Stimulated activated CD8-positive, alpha-beta memory T cell treated with anti-CD3 and anti-CD28 coated beads, Interleukin-15, amount 100 ng/mL, for 1 hour (primary cell): ENCODE data around the gene CRACDL.
"Not testable (repeated sequence)": the region's sequence is repeated elsewhere in the genome, so short reads cannot be mapped to it uniquely, and the experiment has no call there.

Source experiments
- DNase-seq: peaks from one replicate; pipeline ENCODE4 v3.0.0-alpha.2; 2020; ENCODE audit warnings: low read depth

Gene CRACDL

GRCh38 chr2:98773907-98774306, 162.1 kb downstream of the CRACDL start:
- DNase-seq = no peak

GRCh38 chr2:98773169-98773568, 162.9 kb downstream of the CRACDL start:
- DNase-seq = no peak

DNA sequence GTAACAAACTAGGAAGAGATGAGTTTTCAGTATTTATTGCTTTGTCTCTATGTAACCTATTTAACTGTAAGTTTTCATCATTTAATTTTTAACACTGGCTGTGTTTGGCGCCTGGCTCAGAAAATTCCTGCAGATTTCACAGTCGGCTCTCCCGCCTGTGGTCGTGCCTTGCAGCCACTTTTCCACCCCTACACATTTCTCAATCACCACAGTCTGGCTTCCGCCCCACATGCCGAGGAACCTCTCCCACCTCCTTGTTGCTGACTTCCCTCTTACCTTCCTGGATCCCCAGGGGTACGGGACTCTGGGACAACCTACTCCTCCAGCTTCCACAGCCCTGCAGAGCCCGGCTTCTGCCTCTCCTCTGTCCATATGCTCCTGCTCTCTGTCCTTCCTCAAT, 163.5 kb downstream of the CRACDL start:
- no peak for DNase-seq

GRCh38 chr2:98771721-98772524, 164.1 kb downstream of the CRACDL start:
- no peak for DNase-seq

DNA sequence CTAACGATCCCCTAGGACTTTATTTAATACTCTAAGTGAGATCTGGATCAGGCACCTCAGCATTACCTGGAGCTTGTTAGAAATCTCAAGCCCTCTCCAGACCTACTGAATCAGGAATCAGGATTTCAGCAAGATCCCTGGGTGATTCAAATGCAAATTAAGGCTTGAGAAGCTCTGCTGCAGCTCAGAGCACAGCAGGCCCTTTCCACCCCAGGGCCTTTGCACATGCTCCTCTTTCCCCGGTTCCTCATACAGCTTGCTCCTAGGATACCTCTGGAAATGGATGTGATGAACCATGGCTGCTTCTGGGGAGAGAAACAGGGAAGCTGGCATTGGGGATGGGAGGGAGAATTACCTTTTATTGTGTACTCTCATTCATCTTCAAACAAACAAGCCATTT, 164.8 kb downstream of the CRACDL start:
- no peak for DNase-seq

DNA sequence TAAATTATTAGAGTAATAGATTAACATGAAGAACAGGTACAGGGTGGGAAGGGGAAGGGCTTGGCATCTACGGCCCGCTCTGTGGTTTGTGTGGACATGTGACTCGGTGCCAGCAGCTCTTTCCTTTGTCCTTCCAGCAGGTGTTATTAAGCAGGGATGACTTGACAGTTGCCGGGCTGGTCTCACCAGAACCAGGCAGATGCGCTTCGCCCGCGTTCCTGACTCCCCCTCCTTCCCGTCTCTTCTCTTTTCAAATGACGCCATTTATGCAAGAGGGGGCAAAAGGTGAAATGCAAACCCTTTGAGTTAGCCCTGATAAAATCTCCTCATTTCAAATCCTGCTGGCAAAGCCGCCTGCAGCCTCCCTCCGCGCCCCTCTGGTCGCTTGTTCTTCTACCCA, 166.2 kb downstream of the CRACDL start:
- DNase-seq = no peak

- DNase-seq = no peak
Observed at GRCh38 chr2:98769114-98769476, 166.9 kb downstream of the CRACDL start.

DNA sequence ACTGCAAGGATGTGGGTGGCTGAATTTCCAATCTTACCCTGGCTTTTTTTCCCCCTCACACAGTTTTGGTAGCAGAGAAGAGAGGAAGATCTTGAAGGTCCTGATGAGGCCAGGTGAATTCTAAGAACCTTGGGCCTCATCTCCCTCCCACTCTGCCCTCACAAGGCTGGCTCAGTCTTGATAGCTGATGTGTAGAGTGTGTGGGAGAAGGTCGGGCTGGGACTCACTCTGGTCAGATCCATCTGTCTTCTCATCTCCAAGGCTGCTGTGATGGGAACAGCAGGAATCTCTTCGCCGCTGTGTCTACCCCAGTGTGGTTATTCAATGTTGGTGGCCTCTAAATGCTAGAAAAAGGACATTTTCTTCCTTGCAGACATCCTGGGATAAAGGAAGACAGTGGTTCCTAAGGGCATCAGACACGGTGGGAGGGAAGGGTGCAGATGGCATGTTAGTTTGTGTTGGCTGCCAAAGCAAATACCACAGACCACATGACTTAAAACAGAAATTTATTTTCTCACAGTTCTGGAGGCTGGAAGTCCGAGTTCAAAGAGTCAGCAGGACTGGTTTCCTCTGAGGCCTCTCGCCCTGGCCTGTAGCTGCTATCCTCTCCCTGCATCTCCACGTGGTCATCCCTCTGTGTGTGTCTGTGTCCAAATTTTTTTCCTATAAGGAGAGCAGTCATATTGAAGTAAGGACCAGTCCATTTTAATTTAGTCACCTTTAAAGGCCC, 167.5 kb downstream of the CRACDL start:
- DNase-seq = no peak

DNA sequence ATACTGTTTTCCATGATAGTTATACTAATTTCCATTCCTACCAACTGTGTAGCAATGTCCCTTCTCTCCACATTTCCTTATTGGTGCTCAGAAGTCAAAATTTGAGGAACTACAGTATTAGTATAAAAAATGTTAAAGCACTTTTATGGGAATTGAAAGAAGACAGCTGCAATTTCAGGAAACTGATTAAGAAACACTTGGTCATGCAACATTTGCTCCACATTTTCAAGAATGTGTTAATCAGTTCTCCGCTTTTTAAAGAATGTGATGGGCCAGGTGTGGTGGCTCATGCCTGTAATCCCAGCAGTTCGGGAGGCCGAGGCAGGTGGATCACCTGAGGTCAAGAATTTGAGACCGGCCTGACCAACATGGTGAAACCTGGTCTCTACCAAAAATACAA, 171.5 kb downstream of the CRACDL start:
- DNase-seq = no peak

DNA sequence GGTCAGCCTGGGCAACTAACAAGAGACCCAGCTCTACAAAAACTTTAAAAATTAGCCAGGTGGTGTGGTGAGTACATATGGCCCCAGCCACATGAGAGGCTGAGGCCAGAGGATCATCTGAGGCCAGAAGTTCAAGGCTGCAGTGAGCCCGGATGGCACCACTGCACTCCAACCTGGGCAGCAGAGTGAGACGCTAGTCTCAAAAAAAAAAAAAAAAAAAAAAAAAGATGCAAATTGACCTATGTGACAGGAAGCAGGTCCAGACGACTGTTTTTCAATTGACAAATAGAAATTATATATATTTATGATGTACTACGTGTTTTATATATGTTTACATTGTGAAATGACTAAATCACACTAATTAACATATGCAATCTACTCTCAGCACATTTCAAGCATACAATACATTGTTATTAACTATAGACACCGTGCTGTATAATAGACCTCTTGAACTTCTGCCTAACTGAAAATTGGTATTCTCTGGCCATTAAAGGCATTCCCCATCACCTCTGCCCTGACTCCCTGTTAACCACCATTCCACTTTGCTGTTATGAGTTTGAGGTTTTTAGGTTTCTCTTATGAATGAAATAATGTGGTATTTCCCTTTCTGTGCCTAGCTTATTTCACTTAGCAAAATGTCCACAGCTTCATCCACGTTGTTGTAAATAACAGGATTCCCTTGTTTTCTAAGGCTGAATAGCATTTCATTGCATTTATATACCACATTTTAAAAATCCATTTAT, 172.6 kb downstream of the CRACDL start:
- DNase-seq = no peak

GRCh38 chr2:98761909-98762308, 174.1 kb downstream of the CRACDL start:
- no peak for DNase-seq

DNA sequence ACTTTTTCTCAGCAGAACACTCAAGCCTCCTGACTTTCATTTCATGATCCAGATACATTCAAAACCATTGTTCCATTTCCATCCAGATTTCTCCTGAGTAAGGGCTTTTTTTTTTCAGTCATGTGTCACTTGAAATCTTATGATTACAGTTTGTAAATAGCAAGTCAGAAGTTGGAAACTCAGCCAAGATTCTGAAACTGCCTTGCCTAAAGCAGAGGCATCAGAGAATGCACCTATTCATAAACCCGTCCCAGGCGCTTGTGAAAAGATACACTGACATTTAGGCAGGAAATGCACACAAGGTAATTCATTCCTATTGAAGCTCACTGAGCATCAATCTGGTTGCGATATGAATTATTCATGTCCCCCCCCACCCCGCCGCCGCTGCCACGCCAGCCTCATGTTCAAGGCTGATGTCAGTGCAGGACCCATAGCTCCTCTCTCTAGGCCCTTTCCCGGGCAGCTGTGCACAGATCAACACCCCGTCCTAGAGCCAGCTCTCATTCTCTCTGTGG, 174.7 kb downstream of the CRACDL start:
- DNase-seq = no peak

GRCh38 chr2:98759827-98760625, 176.0 kb downstream of the CRACDL start:
- DNase-seq = no peak

DNA sequence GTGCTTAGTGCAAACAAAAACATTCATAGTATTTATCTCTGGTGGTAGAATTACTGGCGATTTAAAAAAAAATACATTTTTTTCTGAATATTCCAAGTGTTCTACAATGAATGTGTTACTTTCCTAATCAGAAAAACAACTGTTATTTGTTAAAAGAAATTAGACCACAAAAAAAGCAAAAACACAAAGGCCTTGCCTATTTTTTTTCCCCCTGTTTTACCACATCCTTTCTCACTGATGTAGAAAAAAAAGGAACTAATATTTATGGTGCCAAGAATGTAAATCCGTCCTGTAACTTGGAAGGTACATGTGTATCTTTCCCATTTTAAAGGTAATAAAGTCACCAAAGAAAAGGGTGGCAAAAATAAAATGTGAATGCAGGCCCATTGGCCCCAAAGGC, 176.7 kb downstream of the CRACDL start:
- DNase-seq = no peak

GRCh38 chr2:98757904-98758421, 178.1 kb downstream of the CRACDL start:
- DNase-seq = no peak

- DNase-seq = no peak
Observed at GRCh38 chr2:98753801-98754200, 182.2 kb downstream of the CRACDL start.

DNA sequence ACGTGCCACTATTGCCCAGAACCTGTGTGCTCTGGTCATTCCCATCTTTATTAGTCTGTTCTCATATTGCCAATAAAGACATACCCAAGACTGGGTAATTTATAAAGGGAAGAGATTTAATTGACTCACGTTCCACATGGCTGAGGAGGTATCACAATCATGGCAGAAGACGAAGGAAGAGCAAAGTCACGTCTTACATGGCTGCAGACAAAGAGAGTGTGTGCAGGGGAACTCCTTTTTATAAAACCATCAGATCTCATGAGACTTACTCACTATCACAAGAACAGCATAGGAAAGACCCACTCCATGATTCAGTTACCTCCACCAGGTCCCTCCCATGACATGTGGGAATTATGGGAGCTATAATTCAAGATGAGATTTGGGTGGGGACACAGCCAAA, 183.3 kb downstream of the CRACDL start:
- not testable (repeated sequence) for DNase-seq

- no peak for DNase-seq
Observed at GRCh38 chr2:98751748-98752147, 184.3 kb downstream of the CRACDL start.

- no peak for DNase-seq
Observed at GRCh38 chr2:98750593-98751282, 185.3 kb downstream of the CRACDL start.

GRCh38 chr2:98749066-98749450, 187.0 kb downstream of the CRACDL start:
- no peak for DNase-seq
